SK-N-SH (cell line): ENCODE measurements around the gene PKM. TPM values are rescaled to one million over a fixed set of nuclear protein-coding genes. Genes with fewer than 3 reads are reported as not detected.

ENCODE experiments used
- CTCF ChIA-PET: fragments of 300-600, 350-600 bp; formaldehyde crosslinking; extraction: SDS; loops from one replicate; lab custom pipeline; 2021; lab: Yijun Ruan, JAX
- POLR2A ChIA-PET: fragments of 350-600 bp; sonication (Branson Sonifier 250); formaldehyde crosslinking; extraction: SDS; loops from one replicate; lab custom pipeline; 2020; ENCODE audit warnings: antibody characterized with exemption, inconsistent platforms; lab: Yijun Ruan, JAX
- DNase-seq: peaks from one replicate; pipeline ENCODE4 v3.0.0; 2012
- H2AFZ ChIP-seq: fragments of 200-600 bp; sonication (generic); 2 replicates; pipeline ENCODE4 v1.8.1; 2016; ENCODE audit warnings: antibody characterized with exemption, mild to moderate bottlenecking, low read depth
- H3F3A ChIP-seq: fragments of 200-600 bp; sonication (generic); replicated peaks from 2 replicates; pipeline ENCODE3; 2016; ENCODE audit warnings: antibody characterized with exemption, mild to moderate bottlenecking; ENCODE audit not compliant: insufficient read depth
- H3K27ac ChIP-seq, 2 experiments: fragments of 200-500 bp in 1 of 2; fragments of 200-600 bp in 1 of 2; sonication (Bioruptor generic) in 1 of 2; sonication (generic), shearing (Covaris generic) in 1 of 2; 2 replicates each; pipeline versions ENCODE4 v1.5.1 to v1.6.1; 2014 to 2016; ENCODE audit warnings: low read depth in 2 of 2, inconsistent platforms in 1 of 2, low read length in 1 of 2, mild to moderate bottlenecking in 1 of 2, mixed read lengths in 1 of 2
- H3K27me3 ChIP-seq: fragments of 200-600 bp; sonication (generic), shearing (Covaris generic); 2 replicates; pipeline ENCODE4 v1.6.1; 2016; ENCODE audit warnings: mixed run types; ENCODE audit not compliant: insufficient read depth
- H3K36me3 ChIP-seq, 2 experiments: fragments of 200-500 bp in 1 of 2; fragments of 200-600 bp in 1 of 2; sonication (Bioruptor generic) in 1 of 2; sonication (generic) in 1 of 2; replicated peaks in 1 of 2; 2 replicates each; pipeline versions ENCODE3 to v1.5.1; 2014 to 2016; ENCODE audit warnings: low read length in 1 of 2, mild to moderate bottlenecking in 1 of 2; ENCODE audit not compliant: insufficient read depth in 2 of 2, control insufficient read depth in 1 of 2
- H3K4me1 ChIP-seq, 2 experiments: fragments of 200-500 bp in 1 of 2; fragments of 200-600 bp in 1 of 2; sonication (Bioruptor generic) in 1 of 2; sonication (generic), shearing (Covaris generic) in 1 of 2; 2 replicates each; pipeline versions ENCODE4 v1.5.1 to v1.6.1; 2014 to 2016; ENCODE audit warnings: low read depth in 1 of 2, low read length in 1 of 2, mixed run types in 1 of 2; ENCODE audit not compliant: insufficient read depth in 2 of 2, control insufficient read depth in 1 of 2
- H3K4me2 ChIP-seq: fragments of 200-600 bp; sonication (generic), shearing (Covaris generic); 2 replicates; pipeline ENCODE4 v1.6.1; 2017; ENCODE audit warnings: mixed run types
- H3K4me3 ChIP-seq, 2 experiments: fragments of 200-500 bp in 1 of 2; fragments of 200-600 bp in 1 of 2; sonication (Bioruptor generic) in 1 of 2; sonication (generic), shearing (Covaris generic) in 1 of 2; 2 replicates each; pipeline versions ENCODE4 v1.5.1 to v1.8.1; 2014 to 2016; ENCODE audit warnings: low read depth in 2 of 2, inconsistent platforms in 1 of 2, low read length in 1 of 2, mild to moderate bottlenecking in 1 of 2, mixed read lengths in 1 of 2, moderate library complexity in 1 of 2
- H3K79me2 ChIP-seq: fragments of 200-600 bp; sonication (generic); 2 replicates; pipeline ENCODE4 v1.8.1; 2017; ENCODE audit warnings: mild to moderate bottlenecking; ENCODE audit not compliant: insufficient read depth
- H3K9ac ChIP-seq: fragments of 200-600 bp; sonication (generic); 2 replicates; pipeline ENCODE4 v1.6.1; 2017; ENCODE audit warnings: mixed run types
- H3K9me2 ChIP-seq: fragments of 200-600 bp; sonication (generic); 2 replicates; pipeline ENCODE4 v1.6.1; 2017; ENCODE audit warnings: mixed run types
- H3K9me3 ChIP-seq: fragments of 200-600 bp; sonication (generic); 2 replicates; pipeline ENCODE4 v1.6.1; 2017; ENCODE audit warnings: mixed run types, mild to moderate bottlenecking, moderate library complexity
- H4K20me1 ChIP-seq: fragments of 200-600 bp; sonication (generic); 2 replicates; pipeline ENCODE4 v1.6.1; 2017; ENCODE audit warnings: mild to moderate bottlenecking, mixed run types; ENCODE audit not compliant: insufficient read depth
- CHD2 ChIP-seq: fragments of 150-350 bp; IDR thresholded peaks from 2 replicates; pipeline ENCODE4 v1.6.1; 2018; ENCODE audit warnings: low read length; ENCODE audit not compliant: partially characterized antibody
- CTCF ChIP-seq: fragments of 200-600 bp; sonication (generic); IDR thresholded peaks from 2 replicates; pipeline ENCODE4 v1.6.1; 2017; ENCODE audit warnings: antibody characterized with exemption, mild to moderate bottlenecking, moderate library complexity
- ELF1 ChIP-seq: IDR thresholded peaks from 2 replicates; pipeline ENCODE4 v1.4.0; 2012
- EP300 ChIP-seq, 2 experiments: IDR thresholded peaks; 2 replicates each; pipeline versions ENCODE4 v1.4.0 to v1.6.1; 2012; ENCODE audit warnings: borderline replicate concordance in 1 of 2, low read depth in 1 of 2, low read length in 1 of 2
- EZH2phosphoT487 ChIP-seq: fragments of 200-600 bp; sonication (generic); IDR thresholded peaks from 2 replicates; pipeline ENCODE4 v1.6.1; 2017; ENCODE audit warnings: low read depth, mixed run types, mild to moderate bottlenecking, antibody characterized with exemption, moderate library complexity, borderline replicate concordance
- FOXM1 ChIP-seq: IDR thresholded peaks from 2 replicates; pipeline ENCODE4 v1.4.0; 2012; ENCODE audit warnings: low read depth, mild to moderate bottlenecking
- GABPA ChIP-seq: IDR thresholded peaks from 2 replicates; pipeline ENCODE4 v1.4.0; 2012; ENCODE audit warnings: low read depth, mild to moderate bottlenecking
- GATA2 ChIP-seq: sonication (generic); formaldehyde crosslinking; IDR thresholded peaks from 2 replicates; pipeline ENCODE4 v1.5.0; 2020; ENCODE audit warnings: mild to moderate bottlenecking, missing genetic modification reagents
- MAX ChIP-seq: IDR thresholded peaks from 2 replicates; pipeline ENCODE4 v1.4.0; 2012; ENCODE audit warnings: low read depth
- MEF2A ChIP-seq: IDR thresholded peaks from 2 replicates; pipeline ENCODE4 v1.4.0; 2012; ENCODE audit warnings: low read depth, borderline replicate concordance
- MXI1 ChIP-seq: IDR thresholded peaks from 2 replicates; pipeline ENCODE4 v1.6.1; 2012; ENCODE audit warnings: mild to moderate bottlenecking, low read depth, low read length, improper control_type of control experiment
- PBX3 ChIP-seq: IDR thresholded peaks from 2 replicates; pipeline ENCODE4; 2012
- RAD21 ChIP-seq: IDR thresholded peaks from 2 replicates; pipeline ENCODE4 v1.6.1; 2012; ENCODE audit warnings: mild to moderate bottlenecking, low read length
- RCOR1 ChIP-seq: fragments of 150-350 bp; IDR thresholded peaks from 2 replicates; pipeline ENCODE4 v1.6.1; 2017; ENCODE audit warnings: antibody characterized with exemption, low read length
- SIN3A ChIP-seq: IDR thresholded peaks from 2 replicates; pipeline ENCODE4 v1.6.1; 2012; ENCODE audit warnings: low read depth, mild to moderate bottlenecking, low read length, moderate library complexity, borderline replicate concordance
- SMC3 ChIP-seq: IDR thresholded peaks from 2 replicates; pipeline ENCODE4 v1.6.1; 2012; ENCODE audit warnings: low read depth, low read length, improper control_type of control experiment
- TAF1 ChIP-seq: IDR thresholded peaks from 2 replicates; pipeline ENCODE4 v1.6.1; 2012; ENCODE audit warnings: low read depth, mild to moderate bottlenecking, low read length, moderate library complexity, borderline replicate concordance
- TEAD4 ChIP-seq: IDR thresholded peaks from 2 replicates; pipeline ENCODE4 v1.4.0; 2012; ENCODE audit warnings: mild to moderate bottlenecking, borderline replicate concordance; ENCODE audit not compliant: insufficient read depth
- USF1 ChIP-seq: IDR thresholded peaks from 2 replicates; pipeline ENCODE4 v1.4.0; 2012; ENCODE audit warnings: low read depth, borderline replicate concordance
- YY1 ChIP-seq: IDR thresholded peaks from 2 replicates; pipeline ENCODE4 v1.4.0; 2012; ENCODE audit warnings: low read depth, mild to moderate bottlenecking
- WGBS: methylation state at CpG from one replicate; pipeline ENCODE4 v1.1.6; 2017; ENCODE audit warnings: low lambda C conversion rate; 5-methylcytosine and 5-hydroxymethylcytosine counted together
- polyA plus RNA-seq, 3 experiments: library from polyadenylated mRNA; depleted of rRNA; stranded (reverse); fragments of >200 nt; gene quantifications; 2 replicates each; pipeline ENCODE4 v1.2.3, GENCODE V29; 2012

PKM gene
- polyA plus RNA-seq, 1 of the 3 experiments (the other 2 are of a cell fraction) = 1,453 TPM

- POLR2A ChIA-PET = no interaction called here
- no peak for DNase-seq
- Histone ChIP-seq H3K27ac (no peak overlapping the region), H3K27me3 (no peaks in the 10 kb centered on the region), H3K4me3 (no peak overlapping the region)
- no peak for TF ChIP-seq TAF1
- TF ChIP-seq YY1 = no peak
- no peak for TF ChIP-seq MEF2A
- TF ChIP-seq RAD21 = no peak
- no peak for TF ChIP-seq RCOR1
- TF ChIP-seq TEAD4 = no peak
- TF ChIP-seq CTCF = no peak
- TF ChIP-seq SMC3 = no peak
- TF ChIP-seq PBX3 = no peak
- TF ChIP-seq SIN3A = no peak
- TF ChIP-seq CHD2 = no peak
- TF ChIP-seq GABPA = no peak
- no peak for TF ChIP-seq MAX
- no peak for TF ChIP-seq FOXM1
- TF ChIP-seq EZH2phosphoT487 = no peak
- TF ChIP-seq USF1 = no peak
- no peak for TF ChIP-seq GATA2
- no peak for TF ChIP-seq MXI1
- TF ChIP-seq EP300 (IDR thresholded peaks at IDR 0.05; ENCODE audit: borderline replicate concordance in 1 of 2, low read depth in 1 of 2, low read length in 1 of 2) = no peak
- no peak for TF ChIP-seq ELF1
- TF ChIP-seq, all 33 proteins: peak for 0
- H3K9me3 ChIP-seq = no peaks in the 10 kb centered on the region
- no peak overlapping the region for H3K9ac ChIP-seq
- no peaks in the 10 kb centered on the region for H3F3A ChIP-seq
- 89% methylated on average over 11 of the region's 12 CpGs for WGBS
- no peaks in the 10 kb centered on the region for H3K36me3 ChIP-seq
- no peaks in the 10 kb centered on the region for H3K79me2 ChIP-seq
- no peaks in the 10 kb centered on the region for H3K9me2 ChIP-seq
- CTCF ChIA-PET = interaction anchor here (1.2 kb wide), 1 partner anchor 18 kb away, joined by 3 read pairs; no protein-coding TSS in a partner anchor
- H2AFZ ChIP-seq = no peak overlapping the region
- no peak overlapping the region for H3K4me2 ChIP-seq
- no peaks in the 10 kb centered on the region for H3K4me1 ChIP-seq
- no peaks in the 10 kb centered on the region for H4K20me1 ChIP-seq
These were observed 57.0 kb downstream of the PKM start for GRCh38 chr15:72173864-72174550.
